GM12872 (cell line): Measurements from ENCODE around the gene ARRDC1.

ENCODE experiments used
- TF ChIP-seq, protein P1 (sequence below): IDR thresholded peaks from 3 replicates; pipeline ENCODE4 v1.5.1; 2011; ENCODE audit warnings: low read depth, mild to moderate bottlenecking, low read length, moderate library complexity; ENCODE audit not compliant: insufficient read depth

Gene ARRDC1

DNA sequence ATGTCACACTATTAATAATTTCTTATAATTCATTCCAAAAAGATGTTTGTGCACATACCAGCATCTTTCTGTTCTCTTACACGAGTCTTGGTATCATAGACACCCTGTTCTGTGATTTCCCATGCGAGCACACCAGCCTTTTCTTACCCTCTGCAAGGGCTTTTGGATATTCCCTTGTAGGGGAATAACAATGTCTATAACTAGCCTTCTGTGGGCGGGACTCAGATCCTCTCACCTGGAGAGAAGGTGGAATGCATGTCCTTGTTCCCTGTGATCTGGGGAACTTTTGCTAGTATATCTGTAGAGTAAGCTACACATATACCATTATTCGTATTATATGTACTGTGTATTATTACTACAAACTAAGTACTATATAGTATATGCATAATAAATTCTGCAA, 58.1 kb downstream of the ARRDC1 start:
- TF ChIP-seq, protein P1, sequence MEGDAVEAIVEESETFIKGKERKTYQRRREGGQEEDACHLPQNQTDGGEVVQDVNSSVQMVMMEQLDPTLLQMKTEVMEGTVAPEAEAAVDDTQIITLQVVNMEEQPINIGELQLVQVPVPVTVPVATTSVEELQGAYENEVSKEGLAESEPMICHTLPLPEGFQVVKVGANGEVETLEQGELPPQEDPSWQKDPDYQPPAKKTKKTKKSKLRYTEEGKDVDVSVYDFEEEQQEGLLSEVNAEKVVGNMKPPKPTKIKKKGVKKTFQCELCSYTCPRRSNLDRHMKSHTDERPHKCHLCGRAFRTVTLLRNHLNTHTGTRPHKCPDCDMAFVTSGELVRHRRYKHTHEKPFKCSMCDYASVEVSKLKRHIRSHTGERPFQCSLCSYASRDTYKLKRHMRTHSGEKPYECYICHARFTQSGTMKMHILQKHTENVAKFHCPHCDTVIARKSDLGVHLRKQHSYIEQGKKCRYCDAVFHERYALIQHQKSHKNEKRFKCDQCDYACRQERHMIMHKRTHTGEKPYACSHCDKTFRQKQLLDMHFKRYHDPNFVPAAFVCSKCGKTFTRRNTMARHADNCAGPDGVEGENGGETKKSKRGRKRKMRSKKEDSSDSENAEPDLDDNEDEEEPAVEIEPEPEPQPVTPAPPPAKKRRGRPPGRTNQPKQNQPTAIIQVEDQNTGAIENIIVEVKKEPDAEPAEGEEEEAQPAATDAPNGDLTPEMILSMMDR = no peak

DNA sequence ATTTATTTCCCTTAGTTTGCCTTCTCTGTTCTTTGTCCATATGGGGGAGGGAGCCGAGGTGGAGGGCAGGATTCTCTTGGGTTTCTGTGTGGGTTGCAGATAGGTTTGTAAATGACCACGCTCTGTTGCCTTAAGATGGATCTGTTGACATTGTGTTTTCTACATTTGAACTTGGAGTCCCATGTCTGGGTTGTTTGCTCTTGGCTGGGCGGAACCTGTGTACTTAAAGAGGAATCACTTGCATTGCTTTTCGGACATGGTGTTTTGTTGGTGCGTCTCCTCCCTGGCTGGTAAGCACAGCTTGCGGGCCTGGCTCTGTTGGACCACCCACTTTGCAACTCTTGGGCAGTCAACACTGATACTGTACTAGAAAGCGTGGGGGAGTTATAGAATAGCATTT, 59.2 kb downstream of the ARRDC1 start:
- TF ChIP-seq, protein P1 = no peak
